SH-SY5Y (cell line): Measurements from ENCODE around the gene PSRC1.

Experiments used
- GATA2 ChIP-seq: IDR thresholded peaks from 2 replicates; pipeline ENCODE4 v1.6.1; 2011; ENCODE audit warnings: mild to moderate bottlenecking, low read depth, low read length
- GATA3 ChIP-seq: IDR thresholded peaks from 2 replicates; pipeline ENCODE4 v1.6.1; 2011; ENCODE audit warnings: low read depth, mild to moderate bottlenecking, low read length, moderate library complexity

The PSRC1 gene

GRCh38 chr1:109271458-109271857, 11.5 kb downstream of the PSRC1 start:
- TF ChIP-seq GATA3: no peak
- TF ChIP-seq GATA2: no peak

- TF ChIP-seq GATA2 (no peak), GATA3 (no peak)
These were observed 12.2 kb downstream of the PSRC1 start for GRCh38 chr1:109270623-109271317.

- TF ChIP-seq GATA3: no peak
- TF ChIP-seq GATA2: no peak
These were observed 12.8 kb downstream of the PSRC1 start for GRCh38 chr1:109269981-109270622.

- TF ChIP-seq GATA2 (no peak), GATA3 (no peak)
These were observed 13.5 kb downstream of the PSRC1 start for GRCh38 chr1:109269212-109269980.

GRCh38 chr1:109268431-109269211, 14.3 kb downstream of the PSRC1 start:
- TF ChIP-seq GATA3 (no peak), GATA2 (no peak)

- TF ChIP-seq GATA2: no peak
- no peak for TF ChIP-seq GATA3
These were observed 15.1 kb downstream of the PSRC1 start for GRCh38 chr1:109267743-109268300.

- TF ChIP-seq GATA2: no peak
- TF ChIP-seq GATA3: no peak
These were observed 16.0 kb downstream of the PSRC1 start for GRCh38 chr1:109266965-109267364.

GRCh38 chr1:109265741-109266330, 17.1 kb downstream of the PSRC1 start:
- TF ChIP-seq GATA2: no peak
- TF ChIP-seq GATA3: no peak

GRCh38 chr1:109265016-109265415, 17.9 kb downstream of the PSRC1 start:
- TF ChIP-seq GATA2 (no peak), GATA3 (no peak)

GRCh38 chr1:109264379-109264755, 18.6 kb downstream of the PSRC1 start:
- TF ChIP-seq GATA3: no peak
- no peak for TF ChIP-seq GATA2

- TF ChIP-seq GATA2 (no peak), GATA3 (no peak)
These were observed 19.2 kb downstream of the PSRC1 start for GRCh38 chr1:109263597-109264378.

GRCh38 chr1:109263234-109263596, 19.7 kb downstream of the PSRC1 start:
- TF ChIP-seq GATA3 (no peak), GATA2 (no peak)
